OCI-LY1 (cell line): ENCODE results near the gene KLK1.

ENCODE experiments used
- H2AFZ ChIP-seq: fragments of 200-600 bp; sonication (generic), shearing (Covaris generic); 2 replicates; pipeline ENCODE4 v1.6.0; 2014; ENCODE audit warnings: antibody characterized with exemption, mild to moderate bottlenecking, low read length
- H3F3A ChIP-seq: fragments of 200-600 bp; sonication (generic), shearing (Covaris generic); 2 replicates; pipeline ENCODE4 v1.6.0; 2014; ENCODE audit warnings: mild to moderate bottlenecking, antibody characterized with exemption, low read length, moderate library complexity; ENCODE audit not compliant: insufficient read depth
- H3K27ac ChIP-seq: fragments of 200-600 bp; sonication (generic); 2 replicates; pipeline ENCODE4 v1.5.1; 2014; ENCODE audit warnings: low read length, mixed run types, mild to moderate bottlenecking, low read depth; ENCODE audit not compliant: poor library complexity, severe bottlenecking
- H3K27me3 ChIP-seq: fragments of 200-600 bp; sonication (generic); 2 replicates; pipeline ENCODE4 v1.6.0; 2014; ENCODE audit warnings: antibody characterized with exemption, mild to moderate bottlenecking, low read length, moderate library complexity; ENCODE audit not compliant: insufficient read depth
- H3K36me3 ChIP-seq: fragments of 200-600 bp; sonication (generic); 2 replicates; pipeline ENCODE4 v1.6.1; 2014; ENCODE audit warnings: mild to moderate bottlenecking, antibody characterized with exemption, low read length, moderate library complexity, mixed read lengths; ENCODE audit not compliant: insufficient read depth
- H3K4me1 ChIP-seq: fragments of 200-600 bp; sonication (generic); 2 replicates; pipeline ENCODE4 v1.5.1; 2014; ENCODE audit warnings: mild to moderate bottlenecking, low read length, moderate library complexity; ENCODE audit not compliant: insufficient read depth, severe bottlenecking
- H3K4me2 ChIP-seq: fragments of 200-600 bp; sonication (generic), shearing (Covaris generic); 2 replicates; pipeline ENCODE4 v1.6.1; 2014; ENCODE audit warnings: low read length
- H3K4me3 ChIP-seq: fragments of 200-600 bp; sonication (generic); 2 replicates; pipeline ENCODE4 v1.5.1; 2014; ENCODE audit warnings: low read length, low read depth, mild to moderate bottlenecking, mixed read lengths; ENCODE audit not compliant: poor library complexity, severe bottlenecking
- H3K79me2 ChIP-seq: fragments of 200-600 bp; shearing (Covaris generic); 2 replicates; pipeline ENCODE4 v1.6.1; 2016; ENCODE audit warnings: mixed run types, low read length, mixed read lengths; ENCODE audit not compliant: insufficient read depth
- H3K9ac ChIP-seq: fragments of 200-600 bp; sonication (generic), shearing (Covaris generic); 2 replicates; pipeline ENCODE4 v1.6.1; 2014; ENCODE audit warnings: mild to moderate bottlenecking, low read length, mixed read lengths
- H3K9me2 ChIP-seq: fragments of 200-600 bp; sonication (generic), shearing (Covaris generic); 2 replicates; pipeline ENCODE4 v1.6.1; 2014; ENCODE audit warnings: low read depth, mild to moderate bottlenecking, low read length, mixed read lengths
- H3K9me3 ChIP-seq: fragments of 200-600 bp; shearing (Covaris generic); 2 replicates; pipeline ENCODE4 v1.6.1; 2014; ENCODE audit warnings: low read length, mixed read lengths
- H4K20me1 ChIP-seq: fragments of 200-600 bp; sonication (generic), shearing (Covaris generic); 2 replicates; pipeline ENCODE4 v1.6.0; 2016; ENCODE audit warnings: mild to moderate bottlenecking, low read length; ENCODE audit not compliant: insufficient read depth
- CTCF ChIP-seq: fragments of 200-600 bp; sonication (generic), shearing (Covaris generic); IDR thresholded peaks from 2 replicates; pipeline ENCODE4 v1.5.1; 2017; ENCODE audit warnings: mild to moderate bottlenecking, antibody characterized with exemption, low read length, moderate library complexity, mixed read lengths
- EZH2 ChIP-seq: fragments of 200-600 bp; sonication (generic), shearing (Covaris generic); IDR thresholded peaks from 2 replicates; pipeline ENCODE4 v1.8.0; 2017; ENCODE audit warnings: borderline replicate concordance, mixed run types, mild to moderate bottlenecking, antibody characterized with exemption, low read length, moderate library complexity, mixed read lengths

The KLK1 gene

GRCh38 chr19:50823389-50824042 lies at the start of gene KLK1:
KLK1 (minus strand) TSS chr19:50823787; CDS start chr19:50823748, 39 bp downstream.
- Histone ChIP-seq H3K27me3 (peaks cover 4% of the 10 kb centered on the region; the same call in 1 of the 2 replicates), H3K9me2 (no peaks in the 10 kb centered on the region), H3K9ac (no peak within 1 kb of the TSS), H4K20me1 (no peaks in the 10 kb centered on the region), H3K9me3 (no peaks in the 10 kb centered on the region), H2AFZ (no peak within 1 kb of the TSS), H3K27ac (no peak within 1 kb of the TSS), H3K36me3 (no peaks in the 10 kb centered on the region), H3K79me2 (no peaks in the 10 kb centered on the region), H3K4me2 (no peak within 1 kb of the TSS), H3K4me1 (peaks cover 12% of the 10 kb centered on the region), H3K4me3 (no peak within 1 kb of the TSS), H3F3A (no peaks in the 10 kb centered on the region)
- TF ChIP-seq CTCF (no peak), EZH2 (no peak)

GRCh38 chr19:50873056-50873455 lies 49.5 kb upstream of the KLK1 start, which contains the start of gene KLK2:
KLK2 (plus strand) TSS chr19:50873439; CDS start chr19:50873474, 35 bp downstream.
- Histone ChIP-seq H3K79me2 (no peaks in the 10 kb centered on the region), H3K4me3 (no peak within 1 kb of the TSS), H3K4me1 (no peaks in the 10 kb centered on the region), H3F3A (no peaks in the 10 kb centered on the region), H3K27ac (no peak within 1 kb of the TSS), H2AFZ (no peak within 1 kb of the TSS), H3K9ac (no peak within 1 kb of the TSS), H3K4me2 (no peak within 1 kb of the TSS), H4K20me1 (no peaks in the 10 kb centered on the region), H3K9me3 (no peaks in the 10 kb centered on the region), H3K36me3 (no peaks in the 10 kb centered on the region), H3K27me3 (no peaks in the 10 kb centered on the region), H3K9me2 (no peaks in the 10 kb centered on the region)
- TF ChIP-seq EZH2 (no peak), CTCF (no peak)

- TF ChIP-seq EZH2: no peak
- TF ChIP-seq CTCF: no peak
- no peaks in the 10 kb centered on the region for H3F3A ChIP-seq
- H3K27me3 ChIP-seq: no peaks in the 10 kb centered on the region
- H3K9me2 ChIP-seq: no peaks in the 10 kb centered on the region
- no peak overlapping the region for H3K27ac ChIP-seq
- no peak overlapping the region for H3K4me3 ChIP-seq
- no peak overlapping the region for H3K9ac ChIP-seq
- no peak overlapping the region for H2AFZ ChIP-seq
- no peaks in the 10 kb centered on the region for H4K20me1 ChIP-seq
- H3K36me3 ChIP-seq: no peaks in the 10 kb centered on the region
- H3K9me3 ChIP-seq: no peaks in the 10 kb centered on the region
- H3K4me2 ChIP-seq: no peak overlapping the region
- no peaks in the 10 kb centered on the region for H3K79me2 ChIP-seq
- H3K4me1 ChIP-seq: no peaks in the 10 kb centered on the region
Measured at GRCh38 chr19:50870417-50871089, 47.0 kb upstream of the KLK1 start.
